Breast epithelium (tissue), 4 donors: ENCODE measurements around the gene WTIP. TPM values are rescaled to one million over a fixed set of nuclear protein-coding genes. Genes with fewer than 3 reads are reported as not detected.

ENCODE experiments used
- DNase-seq, 2 donors: peaks; one replicate each; pipeline ENCODE4 v3.0.0-alpha.2; 2019; ENCODE audit warnings: low spot score in 2 of 2
- H3K27ac ChIP-seq, 2 donors: fragments of 200-600 bp; sonication (generic) in 1 of 2; one replicate each; pipeline ENCODE4 v1.5.1; 2016 to 2019; ENCODE audit warnings: mild to moderate bottlenecking in 1 of 2
- H3K27me3 ChIP-seq, 2 donors: fragments of 200-600 bp; sonication (generic) in 1 of 2; one replicate each; pipeline versions ENCODE4 v1.5.1 to v1.6.0; 2017 to 2019; ENCODE audit warnings: control low read depth in 1 of 2, mild to moderate bottlenecking in 1 of 2
- H3K36me3 ChIP-seq: fragments of 200-600 bp; one replicate; pipeline ENCODE4 v1.5.1; 2019
- H3K4me1 ChIP-seq, 2 donors: fragments of 200-600 bp; sonication (generic); one replicate each; pipeline ENCODE4 v1.5.1; 2016 to 2019; ENCODE audit warnings: control low read depth in 1 of 2
- H3K4me3 ChIP-seq, 3 donors: fragments of 200-600 bp; sonication (generic); 1 replicate in 2 of 3; 2 replicates in 1 of 3; pipeline ENCODE4 v1.5.1; 2016 to 2019; ENCODE audit warnings: mild to moderate bottlenecking in 3 of 3, moderate library complexity in 2 of 3
- H3K9me3 ChIP-seq, 2 donors: fragments of 200-600 bp; sonication (generic) in 1 of 2; one replicate each; pipeline ENCODE4 v1.5.1; 2016 to 2019; ENCODE audit warnings: control low read depth in 1 of 2
- CTCF ChIP-seq, 3 donors: fragments of 450-650 bp; IDR thresholded peaks; one replicate each; pipeline ENCODE4 v1.5.1; 2016 to 2017; ENCODE audit warnings: antibody characterized with exemption in 3 of 3, mild to moderate bottlenecking in 3 of 3, moderate library complexity in 3 of 3
- POLR2A ChIP-seq: fragments of 450-650 bp; IDR thresholded peaks from one replicate; pipeline ENCODE4 v1.6.1; 2016; ENCODE audit warnings: antibody characterized with exemption, mild to moderate bottlenecking, moderate library complexity
- POLR2AphosphoS5 ChIP-seq, 3 donors: sonication (generic); formaldehyde crosslinking; IDR thresholded peaks; one replicate each; pipeline ENCODE4 v1.6.1; 2017; ENCODE audit warnings: antibody characterized with exemption in 3 of 3
- intact Hi-C: fragments of 100-400 bp; cut with DNase I; formaldehyde crosslinking; loops from one replicate; pipeline ENCODE4 v1.15.1; 2023; ENCODE audit warnings: low total_unique reads
- total RNA-seq, 3 donors: library from RNA; depleted of rRNA; stranded (reverse); fragments of >200 nt; gene quantifications; one replicate each; pipeline ENCODE4 v1.1.0, GENCODE V29; 2016

WTIP gene
- total RNA-seq, 3 donors from 2014 or later = 11.9 to 20.6 (median 14.9) TPM

GRCh38 chr19:34494601-34495000 is 13.0 kb downstream of the WTIP start:
- intact Hi-C loops = no loop called here
- Histone ChIP-seq H3K27ac (no peak overlapping the region), H3K36me3 (no peaks in the 10 kb centered on the region), H3K27me3 (no peaks in the 10 kb centered on the region), H3K9me3 (no peaks in the 10 kb centered on the region), H3K4me3 (no peak overlapping the region), H3K4me1 (no peaks in the 10 kb centered on the region)
- no peak for TF ChIP-seq CTCF (IDR thresholded peaks at IDR 0.05)
- TF ChIP-seq POLR2A = no peak
- TF ChIP-seq POLR2AphosphoS5 (IDR thresholded peaks at IDR 0.05) = no peak
- DNase-seq = no peak

GRCh38 chr19:34495416-34495815 is 13.9 kb downstream of the WTIP start:
- DNase-seq = no peak
- H3K4me1 ChIP-seq = no peaks in the 10 kb centered on the region
- no peak for TF ChIP-seq CTCF (IDR thresholded peaks at IDR 0.05)
- TF ChIP-seq POLR2AphosphoS5 (IDR thresholded peaks at IDR 0.05) = no peak
- TF ChIP-seq POLR2A = no peak
- no peaks in the 10 kb centered on the region for H3K36me3 ChIP-seq
- no peaks in the 10 kb centered on the region for H3K27me3 ChIP-seq
- H3K27ac ChIP-seq = no peak overlapping the region
- H3K9me3 ChIP-seq = no peaks in the 10 kb centered on the region
- intact Hi-C loops = no loop called here
- H3K4me3 ChIP-seq = no peak overlapping the region

GRCh38 chr19:34497112-34497805 is 15.7 kb downstream of the WTIP start:
- Histone ChIP-seq H3K36me3 (no peaks in the 10 kb centered on the region), H3K9me3 (no peaks in the 10 kb centered on the region), H3K4me3 (no peak overlapping the region), H3K27ac (no peak overlapping the region), H3K27me3 (no peaks in the 10 kb centered on the region), H3K4me1 (no peaks in the 10 kb centered on the region)
- no peak for DNase-seq
- intact Hi-C loops = no loop called here
- no peak for TF ChIP-seq CTCF (IDR thresholded peaks at IDR 0.05)
- no peak for TF ChIP-seq POLR2AphosphoS5 (IDR thresholded peaks at IDR 0.05)
- no peak for TF ChIP-seq POLR2A

DNA sequence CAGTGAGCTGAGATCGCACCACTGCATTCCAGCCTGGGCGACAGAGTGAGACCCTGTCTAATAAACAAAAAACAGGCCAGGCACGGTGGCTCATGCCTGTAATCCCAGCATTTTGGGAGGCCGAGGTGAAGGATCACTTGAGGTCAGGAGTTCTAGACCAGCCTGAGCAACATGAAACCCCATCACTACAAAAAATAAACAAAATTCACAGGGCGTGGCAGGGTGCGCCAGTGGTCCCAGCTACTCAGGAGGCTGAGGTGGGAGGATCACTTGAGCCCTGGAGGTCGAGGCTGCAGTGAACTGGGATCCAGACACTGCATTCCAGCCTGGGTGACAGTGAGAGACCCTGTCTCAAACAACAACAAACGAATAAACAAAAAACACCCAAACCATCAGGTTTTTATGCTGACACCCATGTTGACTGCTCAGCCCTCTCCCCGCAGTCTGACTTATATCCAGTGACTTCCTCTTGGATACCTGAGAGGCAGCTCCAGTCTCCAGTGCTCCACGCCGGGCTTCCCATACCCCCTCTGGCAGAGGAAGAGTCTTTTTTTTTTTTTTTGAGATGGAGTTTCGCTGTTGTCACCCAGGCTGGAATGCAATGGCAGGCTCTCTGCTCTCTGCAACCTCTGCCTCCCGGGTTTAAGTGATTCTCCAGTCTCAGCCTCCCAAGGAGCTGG is 17.7 kb downstream of the WTIP start:
- Histone ChIP-seq H3K4me1 (no peaks in the 10 kb centered on the region), H3K36me3 (no peaks in the 10 kb centered on the region), H3K9me3 (no peaks in the 10 kb centered on the region), H3K27ac (no peak overlapping the region), H3K27me3 (no peaks in the 10 kb centered on the region), H3K4me3 (no peak overlapping the region)
- no peak for TF ChIP-seq POLR2A
- no peak for TF ChIP-seq CTCF (IDR thresholded peaks at IDR 0.05)
- TF ChIP-seq POLR2AphosphoS5 (IDR thresholded peaks at IDR 0.05) = no peak
- intact Hi-C loops = no loop called here
- DNase-seq = no peak

GRCh38 chr19:34500656-34501120 is 19.1 kb downstream of the WTIP start:
- Histone ChIP-seq H3K4me3 (no peak overlapping the region), H3K9me3 (no peaks in the 10 kb centered on the region), H3K27ac (no peak overlapping the region), H3K4me1 (no peaks in the 10 kb centered on the region), H3K27me3 (no peaks in the 10 kb centered on the region), H3K36me3 (no peaks in the 10 kb centered on the region)
- DNase-seq = no peak
- TF ChIP-seq CTCF (IDR thresholded peaks at IDR 0.05) = no peak
- no peak for TF ChIP-seq POLR2A
- TF ChIP-seq POLR2AphosphoS5 (IDR thresholded peaks at IDR 0.05) = no peak
- intact Hi-C loops = loop anchor here (5.0 kb wide), 1 partner anchor 817 kb away; no protein-coding TSS in a partner anchor
